ENCODE measurements around the gene PRKAA1.

The PRKAA1 gene

DNA sequence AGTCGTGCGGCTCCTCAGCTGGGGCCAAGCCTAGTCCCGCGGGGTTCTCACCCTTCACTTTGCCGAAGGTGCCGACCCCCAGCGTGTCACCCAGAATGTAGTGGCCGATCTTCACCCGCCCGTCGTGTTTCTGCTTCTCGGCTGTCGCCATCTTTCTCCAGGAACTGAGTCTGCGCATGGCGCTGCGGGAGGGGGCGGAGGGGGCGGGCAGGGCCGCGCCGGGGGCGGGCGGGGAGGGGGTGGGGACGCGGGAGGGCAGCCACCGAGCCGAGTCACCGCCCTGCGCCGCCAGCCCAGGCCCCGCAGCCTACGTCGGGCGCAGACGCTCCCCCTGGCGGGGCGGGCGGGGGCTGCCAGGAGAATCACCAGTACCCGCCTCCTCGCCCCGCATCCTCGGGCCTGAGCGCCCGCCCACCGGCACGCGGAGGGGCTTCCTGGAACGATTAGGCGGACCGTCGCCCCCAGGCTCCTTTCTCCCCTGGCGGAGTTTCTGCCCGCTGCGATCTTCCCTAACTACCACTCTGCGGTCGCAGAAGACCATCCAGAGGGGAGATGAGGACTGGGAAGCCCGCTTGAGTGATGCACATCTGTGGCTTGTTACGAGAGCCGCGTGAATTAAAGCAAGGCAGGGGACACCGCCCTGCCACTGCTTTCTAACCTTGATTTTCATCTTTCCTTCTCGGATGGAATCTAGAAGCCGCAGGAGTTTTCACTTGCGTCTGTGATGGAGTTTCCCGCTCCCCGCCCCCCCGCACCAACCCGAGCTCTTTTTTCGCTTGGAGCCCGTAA lies at the start of gene PRKAA1:
PRKAA1 (minus strand) TSS at position 363 of the 789 bp plus-strand sequence; CDS start at position 178, 185 bp downstream.
- DNase-seq = peak; percentile 93

DNA sequence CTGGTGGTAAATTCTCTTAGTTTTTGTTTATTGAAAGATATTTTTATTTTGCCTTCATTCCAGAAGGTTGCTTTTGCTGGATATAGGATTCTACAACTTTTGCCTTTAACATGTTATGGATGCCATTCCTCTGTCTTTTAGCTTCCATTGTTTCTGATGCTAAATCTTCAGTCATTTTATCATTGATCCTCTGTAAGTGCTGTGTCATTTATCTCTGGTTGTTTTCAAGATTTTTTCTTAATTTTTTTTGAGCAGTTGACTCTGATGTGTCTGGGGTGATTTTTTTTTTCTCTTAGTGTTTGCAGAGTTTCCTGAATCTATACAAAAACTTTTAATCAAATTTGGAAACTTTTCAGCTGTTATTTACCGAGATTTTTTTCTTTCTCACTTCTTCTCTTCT lies 49.4 kb upstream of the PRKAA1 start:
- DNase-seq = no peak

DNA sequence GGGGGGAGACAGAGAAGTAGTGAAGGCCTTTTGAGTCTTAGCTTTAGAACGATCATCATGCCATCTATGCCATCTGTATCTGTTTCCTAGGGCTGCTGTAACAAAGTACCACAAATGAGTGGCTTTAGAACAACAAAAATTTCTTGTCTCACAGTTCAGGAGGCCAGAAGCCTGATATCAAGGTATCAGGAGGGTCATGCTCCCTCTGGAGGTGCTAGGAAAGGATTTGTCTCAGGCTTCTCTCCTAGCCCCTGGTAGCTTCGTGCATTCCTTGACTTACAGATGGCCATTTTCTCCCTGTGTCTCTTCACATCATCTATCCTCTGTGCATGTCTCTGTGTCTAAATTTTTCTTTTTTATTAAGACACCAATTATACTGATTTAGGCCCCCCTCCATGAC lies 48.2 kb upstream of the PRKAA1 start:
- DNase-seq = no peak

DNA sequence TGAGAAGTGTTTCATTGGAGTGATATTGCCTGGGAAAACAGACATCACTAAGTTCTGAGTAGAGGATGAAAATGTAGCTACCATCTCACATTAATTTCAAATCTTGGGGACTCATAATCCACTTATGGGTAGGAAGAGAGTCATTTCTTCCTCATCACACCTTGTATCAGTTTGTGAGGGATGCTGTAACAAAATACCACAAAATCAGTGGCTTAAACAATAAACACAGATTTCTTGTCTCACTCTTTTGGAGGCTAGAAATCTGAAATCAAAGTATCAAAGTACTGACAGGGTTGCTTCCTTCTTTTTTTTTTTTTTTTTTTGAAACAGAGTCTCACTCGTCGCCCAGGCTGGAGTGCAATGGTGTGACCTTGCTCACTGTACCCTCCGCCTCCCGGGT lies 46.4 kb upstream of the PRKAA1 start:
- DNase-seq = no peak

DNA sequence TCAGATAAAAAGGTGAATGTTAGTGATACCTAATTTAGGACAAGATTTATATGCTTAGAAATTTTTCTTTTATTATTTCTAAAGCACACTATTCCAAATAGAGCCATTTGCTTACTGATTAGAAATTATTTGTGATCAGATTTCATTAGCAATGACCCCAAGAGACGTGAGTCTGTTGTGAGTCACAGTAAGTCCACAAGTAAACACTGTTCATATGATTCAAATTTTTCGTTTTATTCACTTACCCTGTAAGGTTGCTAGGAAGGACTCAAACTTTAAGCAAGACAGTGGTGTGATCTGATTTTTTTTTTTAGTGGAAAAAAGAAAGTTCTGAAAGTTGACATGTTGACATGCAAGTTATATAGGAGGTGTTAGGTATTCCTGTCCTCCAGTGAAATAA lies 44.2 kb upstream of the PRKAA1 start:
- DNase-seq = no peak

DNA sequence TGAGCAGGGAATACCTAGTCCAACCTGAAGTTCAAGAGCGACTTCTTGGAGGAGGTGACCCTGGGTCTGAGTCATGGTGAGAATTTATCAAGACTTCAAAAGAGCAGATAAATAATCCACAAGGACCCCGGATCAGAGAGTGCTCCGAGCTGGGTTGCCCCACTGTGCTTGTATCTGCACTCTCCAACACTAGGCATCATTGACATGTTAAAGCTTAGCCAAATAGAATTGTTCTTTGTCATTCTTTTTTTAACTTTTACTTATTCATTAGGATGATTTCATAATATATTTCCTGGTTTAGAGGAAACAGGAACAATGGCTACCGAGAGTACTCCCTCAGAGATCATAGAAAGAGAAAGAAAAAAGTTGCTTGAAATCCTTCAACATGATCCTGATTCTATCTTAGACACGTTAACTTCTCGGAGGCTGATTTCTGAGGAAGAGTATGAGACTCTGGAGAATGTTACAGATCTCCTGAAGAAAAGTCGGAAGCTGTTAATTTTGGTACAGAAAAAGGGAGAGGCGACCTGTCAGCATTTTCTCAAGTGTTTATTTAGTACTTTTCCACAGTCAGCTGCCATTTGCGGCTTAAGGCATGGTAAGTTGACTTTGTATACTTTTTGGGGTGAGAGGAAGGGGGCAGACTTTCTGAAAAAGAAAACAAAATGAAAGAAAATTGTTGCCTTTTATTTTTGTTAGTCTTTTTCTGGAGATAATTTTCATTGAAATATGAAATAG lies 43.1 kb upstream of the PRKAA1 start, which contains the start of gene CARD6:
CARD6 (plus strand) TSS at position 300 of the 738 bp plus-strand sequence; CDS start at position 316, 16 bp downstream.
- peak; percentile 85 for DNase-seq

DNA sequence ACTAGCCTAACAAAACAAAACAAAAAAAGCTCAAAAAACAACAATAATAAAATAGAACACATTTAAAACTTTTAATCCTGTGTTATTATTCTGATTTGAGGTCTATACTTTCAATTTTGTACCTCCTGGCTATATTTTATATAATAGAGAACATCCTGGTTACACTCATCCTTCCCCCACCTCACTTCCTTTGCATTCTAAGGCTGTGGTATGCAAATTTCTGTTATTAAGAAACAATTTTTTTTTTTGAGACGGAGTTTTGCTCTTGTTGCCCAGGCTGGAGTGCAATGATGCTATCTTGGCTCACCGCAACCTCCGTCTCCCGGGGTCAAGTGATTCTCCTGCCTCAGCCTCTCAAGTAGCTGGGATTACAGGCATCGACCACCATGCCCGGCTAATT lies 39.9 kb upstream of the PRKAA1 start:
- no peak for DNase-seq

DNA sequence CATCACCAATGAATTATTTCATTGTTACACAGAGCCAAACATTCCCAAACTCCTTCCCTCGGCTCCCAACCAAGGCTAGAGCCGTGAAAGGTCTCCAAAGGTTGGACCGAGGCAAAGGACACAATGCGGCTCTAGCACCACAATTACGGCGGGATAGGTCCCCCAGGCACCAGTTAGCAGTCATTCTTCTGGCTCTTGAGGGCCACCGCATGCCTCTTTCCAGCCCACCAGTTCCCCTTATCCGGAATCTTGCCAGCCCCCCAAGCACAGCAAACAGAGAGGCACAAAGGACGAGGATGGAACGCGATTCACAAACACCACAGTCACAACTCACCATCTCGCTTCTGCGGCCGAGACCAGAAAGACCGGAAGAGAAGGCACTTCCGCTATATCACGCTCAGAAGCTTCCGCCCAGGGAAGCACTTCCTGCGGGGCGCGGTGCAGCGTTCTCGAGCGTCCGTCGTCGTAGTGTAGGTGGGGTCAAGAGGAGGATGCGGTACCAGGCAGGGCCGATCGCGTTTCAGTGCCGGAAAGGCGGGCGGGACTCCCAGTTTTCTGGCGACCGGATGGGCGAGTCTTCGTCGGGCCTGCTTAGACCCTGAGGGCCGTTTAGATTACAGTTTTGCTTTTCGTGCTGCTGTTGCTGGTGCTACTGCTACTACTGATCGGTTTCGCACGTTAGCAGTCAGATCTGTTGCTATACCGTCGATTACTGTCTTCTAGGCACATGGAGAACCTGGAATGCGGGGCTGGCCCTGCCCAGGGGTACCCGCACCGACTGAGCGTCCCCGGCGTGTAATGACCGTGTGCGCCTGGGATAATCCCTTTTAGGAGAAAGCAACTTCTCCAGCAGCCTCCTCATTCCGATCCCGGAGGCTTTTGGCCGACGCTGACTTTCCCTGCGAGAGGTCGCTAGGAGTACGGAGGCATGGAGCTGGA lies 36.9 kb upstream of the PRKAA1 start, which contains the start of gene RPL37:
RPL37 (minus strand) TSS at position 374 of the 939 bp plus-strand sequence; CDS start at position 337, 37 bp downstream.
- peak; percentile 97 for DNase-seq

DNA sequence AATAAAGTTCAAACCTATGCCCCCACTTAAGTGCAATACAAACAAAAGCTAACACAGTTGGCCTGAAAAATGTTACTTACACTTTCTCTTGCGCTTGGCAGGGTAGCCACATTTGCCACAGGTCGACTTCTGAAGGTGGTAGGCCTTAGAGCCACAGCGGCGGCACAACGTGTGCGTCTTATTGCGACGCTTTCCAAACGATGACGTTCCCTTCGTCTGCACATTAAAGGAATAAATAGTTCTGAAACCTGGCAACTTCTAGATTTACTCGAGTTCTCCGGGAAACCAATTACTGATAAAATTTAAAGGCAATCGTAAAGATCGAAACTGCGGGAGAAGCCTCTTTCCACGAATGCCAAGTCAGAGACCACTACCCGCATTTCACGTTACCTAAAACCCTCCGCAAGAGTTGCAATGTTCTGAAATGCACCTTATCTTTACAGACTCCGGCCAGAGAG lies 36.2 kb upstream of the PRKAA1 start:
- peak; percentile 43 for DNase-seq

DNA sequence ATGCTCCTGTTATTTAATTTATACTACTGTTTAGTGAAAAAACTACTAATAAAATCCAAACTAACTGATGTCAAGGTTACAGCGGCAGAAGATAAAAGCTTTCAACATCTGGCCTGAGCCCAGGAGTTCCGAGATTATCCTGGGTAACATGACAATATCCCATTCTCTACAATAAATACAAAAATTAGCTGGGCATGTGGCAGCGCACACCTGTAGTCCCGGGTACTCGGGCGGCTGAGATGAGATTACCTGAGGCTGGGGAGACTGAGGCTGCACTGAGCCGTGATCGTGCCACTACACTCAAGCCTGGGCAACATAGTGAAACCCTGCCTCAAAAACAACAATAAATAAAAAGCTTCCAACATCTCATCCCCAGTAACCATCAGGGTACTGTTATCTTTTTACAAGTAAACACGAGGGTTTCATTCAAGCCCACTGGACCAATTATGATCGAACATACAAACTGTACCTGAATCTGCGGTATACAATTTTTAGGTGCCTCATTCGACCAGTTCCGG lies 35.6 kb upstream of the PRKAA1 start:
- DNase-seq = no peak

DNA sequence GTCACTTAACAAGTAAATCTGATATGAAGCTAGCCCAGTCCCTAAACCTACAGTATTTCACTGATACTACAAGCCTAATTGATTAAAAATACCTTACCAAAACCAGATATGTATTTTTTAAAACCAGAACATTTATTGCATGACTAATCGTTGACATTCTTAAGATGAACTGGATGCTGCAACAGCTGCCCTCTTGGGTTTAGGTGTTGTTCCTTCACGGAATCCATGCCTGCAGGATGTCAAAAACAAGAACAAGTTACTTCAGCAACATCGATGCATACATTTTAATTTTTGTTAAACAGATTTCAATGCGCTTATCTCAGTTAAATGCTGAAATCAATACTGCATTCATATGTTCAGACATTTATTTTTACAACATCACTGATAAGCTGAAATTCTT lies 34.2 kb upstream of the PRKAA1 start:
- no peak for DNase-seq

DNA sequence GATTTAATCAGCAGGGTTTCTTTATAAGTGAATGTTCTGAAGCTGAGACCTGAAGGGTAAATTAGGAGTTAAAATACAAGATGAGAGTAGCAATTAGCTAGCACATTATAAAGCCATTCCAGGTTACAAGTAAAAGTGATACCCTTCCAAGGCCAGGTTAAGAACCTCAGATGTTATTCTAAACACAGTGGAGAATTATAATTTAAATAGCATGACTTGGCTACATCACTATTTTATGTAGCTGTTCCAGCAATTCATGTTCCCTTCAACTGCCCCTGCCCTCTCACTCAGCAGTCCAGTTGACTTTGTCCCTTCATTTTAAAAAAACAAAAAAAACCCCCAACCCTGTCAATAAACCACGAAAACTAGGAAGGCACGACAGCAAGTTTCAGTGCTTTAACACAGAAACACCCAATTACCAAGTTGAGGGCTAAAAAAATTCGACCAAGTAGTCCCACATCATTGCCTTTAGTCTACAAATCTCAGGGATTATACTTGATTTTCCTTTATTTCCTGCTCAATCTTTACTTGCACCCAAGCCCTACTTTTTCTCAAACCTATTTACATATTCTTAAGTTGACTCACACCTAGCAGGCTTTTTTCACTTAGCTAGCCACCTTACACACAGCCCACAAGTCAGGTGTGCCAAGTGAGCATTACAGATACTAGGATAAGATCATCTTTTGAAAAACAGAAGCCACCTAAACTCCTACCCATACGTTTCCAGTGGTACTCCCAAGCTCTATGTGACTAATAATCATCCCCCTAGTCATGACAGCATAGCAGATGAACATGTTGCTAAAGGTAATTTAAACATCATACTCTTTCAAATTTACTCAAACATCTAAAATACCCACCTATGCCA lies 33.4 kb upstream of the PRKAA1 start:
- no peak for DNase-seq

DNA sequence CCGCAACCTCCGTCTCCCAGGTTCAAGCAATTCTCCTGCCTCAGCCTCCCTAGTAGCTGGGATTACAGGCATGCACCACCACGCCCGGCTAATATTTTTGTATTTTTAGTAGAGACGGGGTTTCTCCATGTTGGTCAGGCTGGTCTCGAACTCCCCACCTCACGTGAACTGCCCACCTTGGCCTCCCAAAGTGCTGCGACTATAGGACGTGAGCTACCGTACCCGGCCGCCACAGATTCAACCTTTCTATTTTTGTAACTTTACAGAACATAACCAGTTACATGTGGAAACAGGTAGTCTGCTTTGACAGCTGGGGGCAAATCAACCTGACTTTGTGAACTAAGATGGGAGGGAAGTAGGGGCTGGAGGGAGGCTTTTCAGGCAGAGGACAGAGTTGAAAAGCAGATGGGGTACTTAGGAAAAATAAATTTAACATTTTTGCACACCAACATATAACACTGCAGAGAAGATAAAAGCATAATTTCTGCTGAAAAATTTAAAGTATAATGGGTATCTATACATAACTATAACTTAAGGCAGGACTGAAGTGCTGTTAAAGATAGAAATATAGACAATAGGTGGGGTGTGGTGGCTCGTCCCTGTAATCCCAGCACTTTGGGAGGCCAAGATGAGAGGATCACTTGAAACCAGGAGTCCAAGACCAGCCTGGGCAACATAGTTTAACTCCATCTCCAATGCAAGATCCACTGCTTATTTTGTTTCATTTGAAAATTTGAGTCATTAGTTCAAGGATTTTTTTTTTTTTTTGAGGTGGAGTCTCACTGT lies 31.8 kb upstream of the PRKAA1 start:
- DNase-seq = no peak

DNA sequence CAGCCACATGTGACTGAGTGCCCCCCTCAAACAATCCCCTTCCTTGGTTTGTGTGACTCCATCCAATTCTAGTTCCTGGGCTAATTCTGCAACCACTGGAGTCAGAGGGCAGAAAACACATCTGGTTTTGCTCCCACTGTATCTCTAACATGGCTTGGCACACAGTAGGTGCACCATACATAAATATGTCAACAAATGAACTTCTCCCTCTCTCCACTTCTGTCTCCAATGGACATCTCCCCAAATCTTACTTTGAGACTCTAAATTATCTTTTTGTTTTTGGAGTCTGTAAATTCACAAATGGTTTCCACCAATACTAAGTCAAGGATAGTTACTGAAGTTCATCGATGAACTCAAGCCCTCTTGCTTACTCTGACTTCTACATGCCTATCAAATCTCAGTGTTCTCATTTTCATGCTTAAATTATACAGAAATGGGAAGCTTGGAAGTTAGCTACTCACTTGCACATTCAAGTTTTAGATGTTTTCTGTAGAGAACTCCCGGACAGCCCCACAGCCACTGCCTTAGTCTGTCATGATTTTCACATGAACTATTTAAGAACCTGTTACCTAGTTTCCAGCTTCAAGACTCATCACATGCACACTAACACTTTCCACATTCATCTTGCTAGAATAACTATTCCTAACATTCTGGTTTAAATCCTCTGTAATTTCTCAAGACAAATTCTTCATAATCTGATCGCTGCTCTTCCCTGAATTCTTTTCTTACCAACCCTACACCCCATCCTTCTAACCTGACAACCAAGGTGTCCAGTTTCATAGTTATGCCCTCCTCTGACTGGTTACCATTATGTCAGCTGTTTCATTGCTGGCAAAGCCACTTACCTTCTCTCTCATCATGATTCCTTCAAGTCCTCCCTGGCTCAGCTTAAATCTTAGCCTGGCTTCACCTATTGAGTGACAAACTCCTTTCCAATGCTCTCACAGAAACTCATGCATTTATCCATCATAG lies 30.8 kb upstream of the PRKAA1 start:
- DNase-seq = no peak

DNA sequence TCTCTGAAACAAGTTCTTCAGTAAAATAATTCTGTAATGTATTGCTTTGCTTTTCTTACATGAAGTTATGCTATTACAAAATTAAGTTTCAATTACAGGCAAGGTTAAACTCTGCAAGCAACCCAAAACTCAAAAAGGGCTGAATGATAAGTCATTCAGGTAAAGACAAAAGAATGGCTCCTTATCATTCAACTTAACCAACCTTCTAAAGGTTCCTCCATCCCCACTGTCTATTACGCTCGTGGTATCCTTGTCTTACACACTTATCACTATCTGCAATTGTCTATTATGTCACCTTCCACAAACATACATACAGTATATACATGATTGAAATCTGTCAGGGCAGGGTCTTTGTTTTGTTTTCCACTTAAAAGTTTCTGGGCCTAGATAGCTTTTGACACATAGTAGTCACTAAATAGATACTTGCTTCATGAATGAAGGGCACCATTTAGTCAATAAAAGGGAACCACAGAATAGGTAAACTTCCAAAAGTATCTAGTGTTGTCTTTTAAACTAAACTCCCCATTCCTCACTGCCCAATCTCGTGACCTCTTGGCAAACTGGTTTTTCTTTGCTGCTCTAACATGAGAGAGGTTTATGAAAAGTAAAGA lies 30.0 kb upstream of the PRKAA1 start:
- no peak for DNase-seq

DNA sequence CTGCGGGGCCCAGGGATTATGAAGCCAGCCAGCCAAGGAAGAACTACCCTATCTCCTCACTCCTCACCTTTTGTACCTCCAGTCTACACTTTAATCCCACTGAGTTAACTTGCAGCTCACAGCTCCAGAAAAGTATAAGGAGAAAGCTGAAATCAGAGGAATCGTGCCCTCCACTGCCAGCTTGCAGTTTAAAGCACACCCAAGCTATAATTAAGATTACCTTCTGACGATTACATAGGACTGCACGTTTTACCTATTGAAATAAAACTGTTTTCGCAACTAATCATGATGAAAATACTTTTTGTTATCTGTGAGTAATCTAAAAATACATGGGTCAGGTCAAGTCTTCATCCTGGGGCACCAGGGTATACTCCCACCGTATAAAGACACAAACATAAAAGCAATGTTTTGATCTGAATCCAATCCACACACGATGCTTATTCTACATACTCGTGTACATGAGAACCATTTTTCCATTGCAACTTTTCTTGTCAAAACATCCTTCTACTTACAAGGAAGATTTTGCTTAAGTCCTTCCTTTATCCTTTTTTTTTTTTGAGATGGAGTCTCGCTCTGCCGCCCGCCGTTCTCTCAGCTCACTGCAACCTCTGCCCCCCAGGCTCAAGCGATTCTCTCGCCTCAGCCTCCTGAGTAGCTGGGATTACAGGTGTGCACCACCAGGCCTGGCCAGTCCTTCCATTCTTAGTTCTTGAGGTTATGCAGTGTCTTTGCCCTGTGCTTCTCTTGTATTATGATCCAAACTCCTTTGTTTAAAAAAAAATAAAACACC lies 29.2 kb upstream of the PRKAA1 start:
- no peak for DNase-seq

DNA sequence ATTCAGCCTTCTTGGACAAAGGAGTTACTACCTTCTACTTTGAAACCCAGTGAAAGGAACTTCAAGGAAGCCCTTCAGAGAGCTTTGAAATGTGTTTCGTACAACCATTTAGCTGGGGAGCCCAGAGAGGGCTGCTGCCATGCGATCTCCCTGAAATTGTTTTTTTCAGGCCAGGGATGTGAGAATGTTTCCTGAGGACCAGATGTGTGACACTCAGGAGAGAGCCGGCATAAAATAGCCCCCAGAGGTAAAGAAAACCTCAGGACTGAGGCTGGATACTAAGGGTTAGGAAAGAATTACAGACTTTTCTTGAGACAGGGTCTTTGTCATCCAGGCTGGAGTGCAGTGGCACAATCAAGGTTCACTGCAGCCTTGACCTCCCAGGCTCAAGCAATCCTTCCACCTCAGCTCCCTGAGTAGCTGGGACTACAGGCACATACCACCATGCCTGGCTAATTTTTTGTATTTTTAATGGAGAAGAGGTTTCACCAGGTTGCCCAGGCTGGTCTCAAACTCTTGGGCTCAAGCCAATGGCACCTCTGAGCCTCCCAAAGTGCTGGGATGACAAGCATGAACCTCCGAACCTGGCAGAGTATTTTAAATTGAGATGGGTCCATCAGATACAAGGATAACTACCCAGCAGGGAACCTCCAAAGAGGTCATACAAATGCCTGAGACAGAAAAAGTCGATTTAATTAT lies 28.5 kb upstream of the PRKAA1 start:
- DNase-seq = no peak

Measured in OCI-M1 (cell line).